Colonic mucosa (tissue), 4 donors: ENCODE measurements around the gene ZNF513. TPM values are rescaled to one million over a fixed set of nuclear protein-coding genes. Genes with fewer than 3 reads are reported as not detected.
"Not testable (repeated sequence)": the region's sequence is repeated elsewhere in the genome, so short reads cannot be mapped to it uniquely, and the experiment has no call there.

ENCODE experiments used
- DNase-seq: peaks from one replicate; pipeline ENCODE4 v3.0.0-alpha.2; 2020
- H3K27ac ChIP-seq: fragments of 200-600 bp; one replicate; pipeline ENCODE4 v1.8.0; 2021
- H3K27me3 ChIP-seq: fragments of 200-600 bp; one replicate; pipeline ENCODE4 v1.8.0; 2021
- H3K36me3 ChIP-seq: fragments of 200-600 bp; one replicate; pipeline ENCODE4 v1.8.0; 2021
- H3K4me1 ChIP-seq: fragments of 200-600 bp; one replicate; pipeline ENCODE4 v1.8.0; 2021; ENCODE audit warnings: mild to moderate bottlenecking
- H3K4me3 ChIP-seq: fragments of 200-600 bp; one replicate; pipeline ENCODE4 v1.8.0; 2021
- H3K9ac ChIP-seq, 2 donors: one replicate each; pipeline ENCODE4 v1.7.0; 2013; ENCODE audit warnings: control low read depth in 2 of 2, low read depth in 2 of 2, low read length in 2 of 2
- H3K9me3 ChIP-seq: fragments of 200-600 bp; one replicate; pipeline ENCODE4 v1.8.0; 2021
- intact Hi-C: fragments of 100-400 bp; cut with DNase I; formaldehyde crosslinking; loops from one replicate; pipeline ENCODE4 v1.14.1; 2022
- total RNA-seq, 2 donors: library from RNA; stranded (reverse); fragmentation: NEBNext Ultra II Directional in 1 of 2; extraction: Animal tissue kit (Norgen Biotek cat#: 25700) in 1 of 2; gene quantifications; one replicate each; pipeline ENCODE4 v1.2.1, GENCODE V29; 2021
- TF ChIP-seq, protein P1 (sequence below): fragments of 200-600 bp; IDR thresholded peaks from one replicate; pipeline ENCODE4 v1.8.0; 2022; ENCODE audit warnings: antibody characterized with exemption, mild to moderate bottlenecking
- donor health status: healthy.
- donor health status: DM: no; HTN: no; CAD: no.
- donor health status: DM: no; HTN: no; CAD: no.

The ZNF513 gene
- total RNA-seq, 2 donors from 2014 or later, result 21.7 to 24.5 TPM

DNA sequence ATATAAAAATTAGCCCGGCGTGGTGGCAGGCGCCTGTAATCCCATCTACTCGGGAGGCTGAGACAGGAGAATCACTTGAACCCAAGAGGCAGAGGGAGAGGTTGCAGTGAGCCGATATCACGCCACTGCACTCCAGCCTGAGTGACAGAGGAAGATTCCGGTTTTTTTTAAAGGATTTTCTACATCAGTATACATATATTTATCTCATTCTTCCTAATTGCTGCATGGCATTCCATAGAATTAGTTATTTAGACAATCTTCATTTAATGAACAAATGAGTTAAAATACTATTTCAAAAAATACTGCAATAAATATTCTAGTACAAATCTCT is 26.0 kb downstream of the ZNF513 start:
- H3K4me1 ChIP-seq, result peaks cover 11% of the 10 kb centered on the region
- H3K27me3 ChIP-seq, result no peaks in the 10 kb centered on the region
- no peaks in the 10 kb centered on the region for H3K36me3 ChIP-seq
- intact Hi-C loops, result no loop called here
- no peak overlapping the region for H3K9ac ChIP-seq
- H3K9me3 ChIP-seq, result no peaks in the 10 kb centered on the region
- TF ChIP-seq, protein P1, sequence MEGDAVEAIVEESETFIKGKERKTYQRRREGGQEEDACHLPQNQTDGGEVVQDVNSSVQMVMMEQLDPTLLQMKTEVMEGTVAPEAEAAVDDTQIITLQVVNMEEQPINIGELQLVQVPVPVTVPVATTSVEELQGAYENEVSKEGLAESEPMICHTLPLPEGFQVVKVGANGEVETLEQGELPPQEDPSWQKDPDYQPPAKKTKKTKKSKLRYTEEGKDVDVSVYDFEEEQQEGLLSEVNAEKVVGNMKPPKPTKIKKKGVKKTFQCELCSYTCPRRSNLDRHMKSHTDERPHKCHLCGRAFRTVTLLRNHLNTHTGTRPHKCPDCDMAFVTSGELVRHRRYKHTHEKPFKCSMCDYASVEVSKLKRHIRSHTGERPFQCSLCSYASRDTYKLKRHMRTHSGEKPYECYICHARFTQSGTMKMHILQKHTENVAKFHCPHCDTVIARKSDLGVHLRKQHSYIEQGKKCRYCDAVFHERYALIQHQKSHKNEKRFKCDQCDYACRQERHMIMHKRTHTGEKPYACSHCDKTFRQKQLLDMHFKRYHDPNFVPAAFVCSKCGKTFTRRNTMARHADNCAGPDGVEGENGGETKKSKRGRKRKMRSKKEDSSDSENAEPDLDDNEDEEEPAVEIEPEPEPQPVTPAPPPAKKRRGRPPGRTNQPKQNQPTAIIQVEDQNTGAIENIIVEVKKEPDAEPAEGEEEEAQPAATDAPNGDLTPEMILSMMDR, result no peak
- H3K27ac ChIP-seq, result no peak overlapping the region
- no peak overlapping the region for H3K4me3 ChIP-seq
- DNase-seq, result no peak

DNA sequence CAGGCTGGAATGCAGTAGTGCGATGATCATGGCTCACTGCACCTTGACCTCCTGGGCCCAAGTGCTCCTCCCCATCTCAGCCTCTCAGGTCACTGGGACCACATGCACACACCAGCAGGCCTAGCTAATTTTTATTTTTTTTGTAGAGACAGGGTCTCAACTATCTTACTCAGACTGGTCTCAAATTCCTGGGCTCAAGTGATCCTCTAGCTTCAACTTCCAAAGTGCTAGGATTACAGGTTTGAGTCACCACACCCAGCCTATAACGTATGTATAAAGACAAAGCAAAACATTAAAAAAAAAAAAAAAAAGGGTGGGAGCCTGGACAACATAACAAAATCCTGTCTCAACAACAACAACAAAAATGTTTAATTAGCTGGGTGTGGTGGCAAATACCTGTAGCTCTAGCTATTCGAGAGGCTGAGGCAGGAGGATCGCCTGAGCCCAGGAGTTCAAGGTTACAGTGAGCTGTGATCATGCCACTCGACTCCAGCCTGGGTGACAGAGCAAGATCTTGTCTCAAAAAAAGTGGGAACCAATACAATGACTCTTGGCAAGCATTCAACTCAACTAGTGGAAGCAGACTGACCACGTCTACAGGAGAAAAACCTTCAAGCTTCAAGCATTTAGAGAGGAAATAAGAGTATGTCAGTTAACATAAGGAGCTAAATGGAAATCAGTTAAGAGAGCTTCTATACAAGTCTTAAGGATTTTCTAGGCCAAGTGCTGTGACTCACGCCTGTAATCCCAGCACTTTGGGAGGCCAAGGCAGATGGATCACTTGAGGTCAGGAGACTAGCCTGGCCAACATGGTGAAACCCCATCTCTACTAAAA is 26.6 kb downstream of the ZNF513 start:
- Histone ChIP-seq H3K9ac (no peak overlapping the region), H3K27me3 (no peaks in the 10 kb centered on the region), H3K27ac (no peak overlapping the region), H3K36me3 (no peaks in the 10 kb centered on the region), H3K4me3 (no peak overlapping the region), H3K4me1 (peaks cover 11% of the 10 kb centered on the region), H3K9me3 (no peaks in the 10 kb centered on the region)
- intact Hi-C loops, result no loop called here
- DNase-seq, result no peak
- TF ChIP-seq, protein P1, result no peak

DNA sequence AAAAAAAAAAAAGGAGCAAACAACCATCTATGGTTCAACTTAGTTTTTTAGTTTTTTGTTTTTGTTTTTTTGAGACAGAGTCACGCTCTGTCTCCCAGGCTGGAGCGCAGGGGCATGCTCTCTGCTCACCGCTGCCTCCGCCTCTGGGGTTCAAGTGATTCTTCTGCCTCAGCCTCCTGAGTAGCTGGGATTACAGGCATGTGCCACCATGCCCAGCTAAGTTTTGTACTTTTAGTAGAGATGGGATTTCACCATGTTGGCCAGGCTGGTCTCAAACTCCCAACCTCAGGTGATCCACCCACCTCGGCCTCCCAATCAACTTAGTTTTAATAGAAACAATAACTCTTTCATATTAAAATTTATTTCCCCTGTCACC is 27.2 kb downstream of the ZNF513 start:
- H3K36me3 ChIP-seq, H3K9me3 ChIP-seq, DNase-seq, intact Hi-C loops, H3K27me3 ChIP-seq, H3K9ac ChIP-seq, H3K4me3 ChIP-seq, H3K27ac ChIP-seq: not testable (repeated sequence)
- H3K4me1 ChIP-seq, result peaks cover 11% of the 10 kb centered on the region

DNA sequence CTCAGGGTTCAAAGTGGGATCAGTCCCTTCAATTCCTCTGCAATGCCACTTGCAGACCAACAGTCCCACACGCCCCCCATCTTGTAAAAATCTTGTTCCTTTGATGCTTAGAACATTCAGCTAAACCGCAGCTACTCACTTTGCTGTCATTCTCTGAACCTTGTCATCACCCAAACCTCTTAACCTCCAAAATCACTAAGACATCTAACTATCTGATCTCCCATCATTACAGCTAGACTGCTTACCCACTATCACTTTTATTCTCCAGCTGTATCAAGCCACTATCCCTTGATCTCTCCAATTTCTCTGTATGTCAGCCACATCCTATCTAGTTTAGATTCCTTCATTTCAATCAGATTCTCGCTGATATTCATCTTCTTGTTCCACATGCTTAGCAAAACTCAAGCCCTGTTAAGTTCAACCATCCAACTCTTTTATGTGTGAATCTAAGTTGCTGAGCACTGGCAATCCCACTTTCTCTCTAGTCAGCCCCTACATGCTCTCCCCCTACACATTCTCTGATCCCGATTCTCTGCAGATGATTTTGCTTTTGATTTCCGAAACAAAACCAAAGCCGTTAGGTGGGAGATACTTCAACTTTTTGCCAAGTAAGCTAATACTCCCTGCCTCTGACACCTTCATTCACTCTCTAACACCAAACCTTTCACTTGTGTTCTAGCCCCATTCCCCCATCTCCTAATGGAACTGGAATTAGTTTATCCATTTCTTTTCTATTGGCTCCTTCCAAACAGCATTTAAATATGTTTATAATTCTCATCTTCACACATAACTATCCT is 28.5 kb downstream of the ZNF513 start:
- TF ChIP-seq, protein P1, result no peak
- H3K4me3 ChIP-seq, result no peak overlapping the region
- H3K4me1 ChIP-seq, result peaks cover 11% of the 10 kb centered on the region
- no peaks in the 10 kb centered on the region for H3K27me3 ChIP-seq
- H3K36me3 ChIP-seq, result no peaks in the 10 kb centered on the region
- H3K9ac ChIP-seq, result no peak overlapping the region
- intact Hi-C loops, result no loop called here
- H3K9me3 ChIP-seq, result no peaks in the 10 kb centered on the region
- no peak for DNase-seq
- no peak overlapping the region for H3K27ac ChIP-seq

DNA sequence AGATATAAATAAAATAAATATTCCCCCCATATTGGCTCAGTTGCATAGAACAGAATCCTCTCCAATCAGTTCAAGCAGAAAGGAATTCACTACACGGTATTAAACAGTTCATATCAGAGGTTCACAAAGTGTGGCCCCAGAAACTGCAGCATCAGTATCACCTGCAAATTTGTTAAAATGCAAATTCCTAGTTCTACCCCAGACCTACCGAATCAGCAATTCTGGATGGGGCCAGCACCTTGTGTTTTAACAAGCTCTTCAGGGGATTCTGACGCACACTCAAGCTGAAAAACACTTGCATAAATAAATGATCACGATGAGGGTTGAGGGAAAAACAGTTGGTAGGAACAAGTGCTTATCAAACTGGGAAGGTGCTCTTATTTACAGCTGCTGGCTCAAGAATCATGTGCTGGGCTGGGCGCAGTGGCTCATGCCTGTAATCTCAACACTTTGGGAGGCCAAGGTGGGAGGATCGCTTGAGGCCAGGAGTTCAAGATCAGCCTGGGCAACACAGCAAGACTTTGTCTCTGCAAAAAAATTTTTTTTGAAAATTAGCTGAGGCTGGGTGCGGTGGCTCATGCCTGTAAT is 30.3 kb downstream of the ZNF513 start:
- intact Hi-C loops, result no loop called here
- H3K4me1 ChIP-seq, result peaks cover 11% of the 10 kb centered on the region
- no peaks in the 10 kb centered on the region for H3K9me3 ChIP-seq
- no peak overlapping the region for H3K9ac ChIP-seq
- H3K36me3 ChIP-seq, result no peaks in the 10 kb centered on the region
- no peak overlapping the region for H3K27ac ChIP-seq
- no peaks in the 10 kb centered on the region for H3K27me3 ChIP-seq
- DNase-seq, result no peak
- H3K4me3 ChIP-seq, result no peak overlapping the region
- TF ChIP-seq, protein P1, result no peak
